Measurements from ENCODE around the gene PPP2R5A.

The PPP2R5A gene

GRCh38 chr1:212269306-212269705, 15.9 kb upstream of the PPP2R5A start:
- Histone ChIP-seq H3K9me3 (ENCODE audit: severe bottlenecking) (no peaks in the 10 kb centered on the region), H3K4me3 (ENCODE audit: low read depth, low read length) (no peak overlapping the region), H3K36me3 (no peaks in the 10 kb centered on the region), H3K27ac (no peak overlapping the region), H3K27me3 (ENCODE audit: insufficient read depth, low read depth, severe bottlenecking) (no peaks in the 10 kb centered on the region)
- DNase-seq, result no peak
- no peak for TF ChIP-seq CTCF (IDR thresholded peaks at IDR 0.05; ENCODE audit: low read depth, low read length)

GRCh38 chr1:212270564-212270963, 14.6 kb upstream of the PPP2R5A start:
- no peak for TF ChIP-seq CTCF (IDR thresholded peaks at IDR 0.05; ENCODE audit: low read depth, low read length)
- H3K4me3 ChIP-seq (ENCODE audit: low read depth, low read length), result no peak overlapping the region
- no peak overlapping the region for H3K27ac ChIP-seq
- H3K27me3 ChIP-seq (ENCODE audit: insufficient read depth, low read depth, severe bottlenecking), result no peaks in the 10 kb centered on the region
- no peaks in the 10 kb centered on the region for H3K36me3 ChIP-seq
- H3K9me3 ChIP-seq (ENCODE audit: severe bottlenecking), result no peaks in the 10 kb centered on the region
- DNase-seq, result no peak

- no peak for TF ChIP-seq CTCF (IDR thresholded peaks at IDR 0.05; ENCODE audit: low read depth, low read length)
These were observed 14.0 kb upstream of the PPP2R5A start for GRCh38 chr1:212271234-212271633.

GRCh38 chr1:212271823-212272485, 13.3 kb upstream of the PPP2R5A start:
- H3K27ac ChIP-seq, result no peak overlapping the region
- H3K36me3 ChIP-seq, result no peaks in the 10 kb centered on the region
- DNase-seq, result no peak
- H3K27me3 ChIP-seq (ENCODE audit: insufficient read depth, low read depth, severe bottlenecking), result no peaks in the 10 kb centered on the region
- no peaks in the 10 kb centered on the region for H3K9me3 ChIP-seq (ENCODE audit: severe bottlenecking)
- H3K4me3 ChIP-seq (ENCODE audit: low read depth, low read length), result no peak overlapping the region
- no peak for TF ChIP-seq CTCF (IDR thresholded peaks at IDR 0.05; ENCODE audit: low read depth, low read length)

More at GRCh38 chr1:212271234-212271633, 14.0 kb upstream of the PPP2R5A start:
- no peak overlapping the region for H3K4me3 ChIP-seq (ENCODE audit: low read depth, low read length)
- no peak for DNase-seq
- H3K27ac ChIP-seq, result no peak overlapping the region
- no peaks in the 10 kb centered on the region for H3K27me3 ChIP-seq (ENCODE audit: insufficient read depth, low read depth, severe bottlenecking)
- no peaks in the 10 kb centered on the region for H3K36me3 ChIP-seq
- no peaks in the 10 kb centered on the region for H3K9me3 ChIP-seq (ENCODE audit: severe bottlenecking)

- no peak overlapping the region for H3K4me3 ChIP-seq (ENCODE audit: low read depth, low read length)
- no peaks in the 10 kb centered on the region for H3K27me3 ChIP-seq (ENCODE audit: insufficient read depth, low read depth, severe bottlenecking)
- no peak for DNase-seq
- no peak overlapping the region for H3K27ac ChIP-seq
- H3K36me3 ChIP-seq, result no peaks in the 10 kb centered on the region
- no peak for TF ChIP-seq CTCF (IDR thresholded peaks at IDR 0.05; ENCODE audit: low read depth, low read length)
- H3K9me3 ChIP-seq (ENCODE audit: severe bottlenecking), result no peaks in the 10 kb centered on the region
These were observed 3.6 kb upstream of the PPP2R5A start for GRCh38 chr1:212281590-212281989.

GRCh38 chr1:212283741-212284140, 1.5 kb upstream of the PPP2R5A start:
- Histone ChIP-seq H3K4me3 (ENCODE audit: low read depth, low read length) (peak overlapping the region; percentile 85; the same call in 1 of the 2 replicates), H3K27ac (no peak overlapping the region), H3K36me3 (no peaks in the 10 kb centered on the region), H3K9me3 (ENCODE audit: severe bottlenecking) (no peaks in the 10 kb centered on the region), H3K27me3 (ENCODE audit: insufficient read depth, low read depth, severe bottlenecking) (no peaks in the 10 kb centered on the region)
- no peak for DNase-seq
- TF ChIP-seq CTCF (IDR thresholded peaks at IDR 0.05; ENCODE audit: low read depth, low read length), result no peak

Measured in WERI-Rb-1 (cell line).